GM12878 (cell line): ENCODE results near the gene PARVA.

Experiments used
- CTCF ChIP-seq, 3 experiments: IDR thresholded peaks in 2 of 3; conservative IDR thresholded peaks in 1 of 3; 2 replicates each; pipeline ENCODE4 v1.5.1; 2011; ENCODE audit warnings: low read depth in 3 of 3, low read length in 3 of 3, mild to moderate bottlenecking in 3 of 3, control low read depth in 2 of 3, moderate library complexity in 2 of 3, inconsistent platforms in 1 of 3, mixed read lengths in 1 of 3; ENCODE audit not compliant: control insufficient read depth in 2 of 3, insufficient read depth in 1 of 3; ENCODE audit errors: extremely low read depth in 1 of 3
- EP300 ChIP-seq, 2 experiments: fragments of 150-350 bp in 1 of 2; IDR thresholded peaks; 2 replicates each; pipeline ENCODE4 v1.6.1; 2011 to 2012; ENCODE audit warnings: low read depth in 2 of 2, low read length in 2 of 2, borderline replicate concordance in 1 of 2, improper control_type of control experiment in 1 of 2, inconsistent platforms in 1 of 2; ENCODE audit not compliant: control insufficient read depth in 1 of 2
- ESRRA ChIP-seq: IDR thresholded peaks from 2 replicates; pipeline ENCODE4 v1.6.1; 2012; ENCODE audit warnings: mild to moderate bottlenecking, low read length, improper control_type of control experiment
- FOXK2 ChIP-seq: fragments of 450-650 bp; IDR thresholded peaks from 2 replicates; pipeline ENCODE4 v1.6.1; 2017; ENCODE audit warnings: mild to moderate bottlenecking, moderate library complexity
- HCFC1 ChIP-seq: fragments of 150-350 bp; IDR thresholded peaks from 2 replicates; pipeline ENCODE4 v1.6.1; 2014; ENCODE audit warnings: low read length
- MYC ChIP-seq: IDR thresholded peaks from 2 replicates; pipeline ENCODE4 v1.6.1; 2011; ENCODE audit warnings: mild to moderate bottlenecking, low read length, moderate library complexity, inconsistent platforms; ENCODE audit not compliant: insufficient read depth, insufficient replicate concordance, insufficient read length, severe bottlenecking
- NFIC ChIP-seq: IDR thresholded peaks from 2 replicates; pipeline ENCODE4 v1.6.1; 2012; ENCODE audit warnings: low read depth, mild to moderate bottlenecking, inconsistent platforms, low read length, moderate library complexity
- NKRF ChIP-seq: fragments of 450-650 bp; conservative IDR thresholded peaks from 2 replicates; pipeline ENCODE4 v1.6.1; 2017; ENCODE audit warnings: mild to moderate bottlenecking, moderate library complexity
- PBX3 ChIP-seq: IDR thresholded peaks from 2 replicates; pipeline ENCODE4 v1.6.1; 2011; ENCODE audit warnings: mild to moderate bottlenecking, low read depth, low read length, moderate library complexity; ENCODE audit not compliant: insufficient replicate concordance
- POLR2A ChIP-seq: IDR thresholded peaks from 2 replicates; pipeline ENCODE4 v1.6.1; 2011; ENCODE audit warnings: low read depth, mild to moderate bottlenecking, low read length
- POLR2AphosphoS5 ChIP-seq: IDR thresholded peaks from 2 replicates; pipeline ENCODE4 v1.6.1; 2011; ENCODE audit warnings: mild to moderate bottlenecking, low read length, inconsistent platforms
- REST ChIP-seq: IDR thresholded peaks from 2 replicates; pipeline ENCODE4 v1.6.1; 2012; ENCODE audit warnings: mild to moderate bottlenecking, low read depth, low read length
- SP1 ChIP-seq: IDR thresholded peaks from one replicate; pipeline ENCODE4 v1.6.1; 2011; ENCODE audit warnings: low read depth, low read length
- SREBF1 ChIP-seq: IDR thresholded peaks from 2 replicates; pipeline ENCODE4 v1.6.1; 2012; ENCODE audit warnings: mild to moderate bottlenecking, low read length

DNA sequence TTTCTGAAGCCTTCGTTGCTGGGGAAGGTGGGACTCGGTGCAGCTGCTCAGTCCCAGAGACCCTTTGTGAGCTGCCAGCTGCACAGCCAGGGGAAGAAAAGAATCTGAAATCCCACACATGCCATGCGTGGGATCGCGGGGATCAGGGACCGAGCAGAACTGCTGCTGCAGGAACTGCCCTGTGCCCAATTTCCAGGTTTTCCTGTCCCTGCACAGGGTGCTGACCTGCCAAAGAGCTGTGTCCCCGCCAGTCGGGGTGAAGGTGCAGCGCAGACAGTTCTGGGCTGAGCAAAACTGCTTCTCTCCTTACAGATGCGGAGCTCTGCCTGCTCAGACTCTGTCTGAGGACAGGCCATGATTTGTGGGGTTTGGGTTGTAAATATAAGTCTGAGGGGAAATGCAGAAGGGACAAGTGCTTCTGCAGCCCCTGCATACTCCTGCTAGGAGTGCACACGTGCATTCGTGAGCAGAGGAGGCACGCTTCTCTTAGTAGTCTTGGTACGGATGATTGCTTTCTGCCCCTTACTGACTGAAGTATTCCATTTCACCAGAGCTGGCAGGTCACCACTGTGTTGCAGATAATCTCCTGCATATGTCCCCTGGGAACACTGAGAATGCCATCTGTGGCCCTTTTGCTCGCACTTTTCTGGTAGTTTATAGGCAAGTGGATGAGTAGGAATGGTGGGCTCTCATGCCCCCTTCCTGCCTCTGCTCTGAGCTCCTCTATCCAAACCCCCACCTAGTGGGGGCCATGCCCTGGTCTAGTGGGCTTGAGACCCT is 141.4 kb downstream of the PARVA start:
- no peak for TF ChIP-seq HCFC1
- no peak for TF ChIP-seq NFIC
- TF ChIP-seq SP1, result no peak
- no peak for TF ChIP-seq MYC
- no peak for TF ChIP-seq FOXK2
- no peak for TF ChIP-seq POLR2AphosphoS5
- no peak for TF ChIP-seq CTCF (IDR thresholded peaks at IDR 0.05 in 2 of 3, conservative IDR thresholded peaks at IDR 0.05 in 1 of 3; ENCODE audit: control insufficient read depth in 2 of 3, extremely low read depth in 1 of 3, insufficient read depth in 1 of 3, low read depth in 3 of 3, low read length in 3 of 3)
- TF ChIP-seq ESRRA, result no peak
- TF ChIP-seq PBX3, result no peak
- no peak for TF ChIP-seq SREBF1
- no peak for TF ChIP-seq POLR2A
- TF ChIP-seq EP300 (IDR thresholded peaks at IDR 0.05; ENCODE audit: borderline replicate concordance in 1 of 2, control insufficient read depth in 1 of 2, low read depth in 2 of 2, low read length in 2 of 2), result no peak
- TF ChIP-seq NKRF, result no peak
- no peak for TF ChIP-seq REST
